Stimulated activated CD4-positive, alpha-beta T cell treated with anti-CD3 and anti-CD28 coated beads, Interleukin-2, amount 100 ng/mL, for 24 hours (primary cell): ENCODE data around the gene SLC5A6.

Experiments used
- DNase-seq, 2 donors: peaks; one replicate each; pipeline ENCODE4 v3.0.0-alpha.2; 2020

SLC5A6 gene

GRCh38 chr2:27236136-27236535, 24.1 kb upstream of the SLC5A6 start:
- DNase-seq = no peak

DNA sequence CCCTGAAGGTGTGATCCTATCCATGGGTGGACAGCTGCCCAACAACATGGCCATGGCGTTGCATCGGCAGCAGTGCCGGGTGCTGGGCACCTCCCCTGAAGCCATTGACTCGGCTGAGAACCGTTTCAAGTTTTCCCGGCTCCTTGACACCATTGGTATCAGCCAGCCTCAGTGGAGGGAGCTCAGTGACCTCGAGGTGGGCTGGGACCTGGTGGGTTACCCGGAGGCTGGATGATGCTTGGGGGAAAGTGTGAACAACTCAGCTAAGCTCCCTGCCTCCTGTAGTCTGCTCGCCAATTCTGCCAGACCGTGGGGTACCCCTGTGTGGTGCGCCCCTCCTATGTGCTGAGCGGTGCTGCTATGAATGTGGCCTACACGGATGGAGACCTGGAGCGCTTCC, 21.3 kb upstream of the SLC5A6 start:
- no peak for DNase-seq

DNA sequence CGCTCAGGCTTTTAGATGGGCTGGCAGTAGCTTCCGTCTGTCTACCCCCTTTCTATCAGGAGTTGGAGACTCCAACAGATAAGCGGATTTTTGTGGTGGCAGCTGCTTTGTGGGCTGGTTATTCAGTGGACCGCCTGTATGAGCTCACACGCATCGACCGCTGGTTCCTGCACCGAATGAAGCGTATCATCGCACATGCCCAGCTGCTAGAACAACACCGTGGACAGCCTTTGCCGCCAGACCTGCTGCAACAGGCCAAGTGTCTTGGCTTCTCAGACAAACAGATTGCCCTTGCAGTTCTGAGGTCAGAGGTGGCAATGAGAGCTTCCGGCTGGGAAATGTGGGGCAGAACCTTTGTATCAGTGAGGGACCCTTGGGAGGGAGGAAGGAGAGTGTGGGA, 19.9 kb upstream of the SLC5A6 start:
- no peak for DNase-seq

DNA sequence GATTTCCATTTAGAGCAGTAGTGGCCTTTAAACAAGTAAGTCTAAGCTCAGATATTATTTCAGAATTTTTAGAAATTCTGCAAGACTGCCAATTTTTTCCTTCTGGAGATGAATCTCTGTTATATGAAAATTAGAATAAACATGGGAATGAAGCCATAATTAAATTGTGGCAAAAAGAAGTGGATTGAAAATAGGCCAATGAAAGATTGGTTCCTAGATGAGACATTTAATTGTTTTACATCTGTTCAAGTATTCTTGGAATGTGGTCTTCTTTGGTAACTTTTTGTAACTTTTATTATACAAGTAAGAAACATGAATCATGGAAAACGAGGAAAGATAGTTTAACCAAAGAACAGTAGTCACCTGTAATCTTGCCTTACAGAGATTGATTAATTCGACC, 15.4 kb upstream of the SLC5A6 start:
- no peak for DNase-seq

GRCh38 chr2:27225526-27225925, 13.5 kb upstream of the SLC5A6 start:
- DNase-seq = no peak

DNA sequence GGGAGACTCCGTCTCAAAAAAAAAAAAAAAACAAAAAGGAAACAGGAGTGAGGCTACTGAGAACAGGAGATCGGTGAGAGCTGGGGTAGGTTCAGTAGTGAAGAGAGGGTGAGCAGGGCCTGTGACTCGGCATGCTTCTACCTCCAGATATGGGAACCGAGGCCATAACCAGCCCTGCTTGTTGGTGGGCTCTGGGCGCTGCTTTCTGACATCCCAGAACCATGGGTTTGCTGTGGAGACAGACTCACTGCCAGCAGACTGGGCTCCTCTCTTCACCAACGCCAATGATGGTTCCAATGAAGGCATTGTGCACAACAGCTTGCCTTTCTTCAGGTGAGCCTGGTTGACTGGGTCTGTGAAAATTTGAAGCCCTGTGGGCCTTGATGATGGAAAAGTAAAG, 11.3 kb upstream of the SLC5A6 start:
- DNase-seq = no peak

DNA sequence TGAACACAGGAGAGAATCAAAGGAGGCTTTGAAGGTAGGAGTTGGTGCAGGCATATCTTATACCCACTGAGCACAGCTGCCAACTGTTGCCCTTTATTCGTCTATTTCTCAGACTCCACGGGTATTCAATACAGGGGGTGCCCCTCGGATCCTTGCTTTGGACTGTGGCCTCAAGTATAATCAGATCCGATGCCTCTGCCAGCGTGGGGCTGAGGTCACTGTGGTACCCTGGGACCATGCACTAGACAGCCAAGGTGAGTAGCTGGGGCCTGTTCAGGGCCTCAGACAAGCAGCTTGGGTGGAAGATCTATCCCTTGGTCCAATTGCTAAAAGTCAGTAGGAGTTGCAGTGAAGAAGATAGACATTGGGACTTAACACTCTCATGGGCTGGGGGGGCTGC, 10.3 kb upstream of the SLC5A6 start:
- no peak for DNase-seq

GRCh38 chr2:27221166-27221565, 9.1 kb upstream of the SLC5A6 start:
- DNase-seq = no peak

- no peak for DNase-seq
Observed at GRCh38 chr2:27220091-27220490, 8.0 kb upstream of the SLC5A6 start.

GRCh38 chr2:27219091-27219490, 7.0 kb upstream of the SLC5A6 start:
- DNase-seq = no peak

DNA sequence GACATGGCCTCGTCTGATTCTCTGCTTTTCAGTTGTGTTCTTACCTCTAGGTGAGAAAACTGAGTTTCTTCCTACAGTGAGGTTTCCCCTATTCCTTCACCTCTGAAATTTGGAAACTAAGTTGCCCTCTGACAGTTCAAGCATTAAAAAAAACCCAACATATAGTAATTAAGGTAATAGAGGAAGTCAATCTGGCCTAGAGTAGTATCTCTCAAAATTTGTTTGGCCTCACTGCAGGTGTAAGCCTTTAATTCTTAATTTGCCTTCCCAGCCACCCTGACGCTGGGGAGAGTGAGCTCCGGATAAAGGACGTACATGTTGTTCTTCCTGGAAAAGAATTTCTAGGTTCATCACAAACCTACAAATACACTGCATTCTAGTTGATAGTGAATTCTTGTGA, 6.5 kb upstream of the SLC5A6 start:
- no peak for DNase-seq

- DNase-seq = peak; percentile 92 to 95
Observed at GRCh38 chr2:27217173-27218121, 5.4 kb upstream of the SLC5A6 start, which contains the start of gene CAD. TSS of gene CAD (plus strand) at chr2:27217369. CDS start at chr2:27217552, 183 bp downstream.

DNA sequence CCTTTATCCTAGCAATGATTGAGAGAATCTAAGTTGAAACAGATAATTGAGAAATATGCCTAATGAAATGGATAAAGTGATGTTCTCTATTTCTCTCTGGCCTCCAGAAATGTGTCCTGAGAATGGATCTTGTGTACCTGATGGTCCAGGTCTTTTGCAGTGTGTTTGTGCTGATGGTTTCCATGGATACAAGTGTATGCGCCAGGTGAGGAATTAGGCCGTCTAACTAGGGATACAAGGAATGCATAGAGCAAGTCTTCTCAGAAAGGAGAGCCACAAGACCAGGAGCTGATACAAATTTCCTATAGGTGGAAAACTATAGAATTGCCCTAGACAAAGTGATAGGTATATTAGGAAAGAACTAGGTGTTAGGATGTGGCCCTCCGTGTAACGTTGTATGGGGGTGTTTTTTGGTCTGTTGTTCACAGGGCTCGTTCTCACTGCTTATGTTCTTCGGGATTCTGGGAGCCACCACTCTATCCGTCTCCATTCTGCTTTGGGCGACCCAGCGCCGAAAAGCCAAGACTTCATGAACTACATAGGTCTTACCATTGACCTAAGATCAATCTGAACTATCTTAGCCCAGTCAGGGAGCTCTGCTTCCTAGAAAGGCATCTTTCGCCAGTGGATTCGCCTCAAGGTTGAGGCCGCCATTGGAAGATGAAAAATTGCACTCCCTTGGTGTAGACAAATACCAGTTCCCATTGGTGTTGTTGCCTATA, 4.5 kb upstream of the SLC5A6 start:
- no peak for DNase-seq

DNA sequence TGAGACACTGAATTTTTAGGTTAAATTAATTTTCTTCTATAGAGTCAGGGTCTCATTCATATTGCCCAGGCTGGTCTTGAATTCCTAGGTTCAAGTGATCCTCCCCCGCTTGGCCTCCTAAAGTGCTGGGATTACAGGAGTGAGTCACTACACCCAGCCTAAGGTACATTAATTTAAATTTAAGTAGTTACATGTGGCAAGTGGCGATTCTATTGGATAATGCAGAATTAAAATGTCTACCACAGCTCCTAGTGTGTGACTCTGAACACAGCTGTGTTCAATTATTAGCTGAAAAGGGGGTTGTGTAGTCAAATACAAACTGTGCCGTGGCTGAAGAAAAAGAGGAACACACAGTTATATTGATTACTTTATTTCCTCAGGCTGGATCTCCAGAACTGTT, 2.9 kb upstream of the SLC5A6 start:
- no peak for DNase-seq

- no peak for DNase-seq
Observed at GRCh38 chr2:27212626-27213471, 781 bp upstream of the SLC5A6 start.

- DNase-seq = peak in 1 of 2 donors; percentile 23
Observed at GRCh38 chr2:27211241-27211942, 676 bp downstream of the SLC5A6 start.

GRCh38 chr2:27209621-27210401, 2.3 kb downstream of the SLC5A6 start:
- DNase-seq = no peak

GRCh38 chr2:27208486-27209050, 3.5 kb downstream of the SLC5A6 start:
- DNase-seq = no peak

DNA sequence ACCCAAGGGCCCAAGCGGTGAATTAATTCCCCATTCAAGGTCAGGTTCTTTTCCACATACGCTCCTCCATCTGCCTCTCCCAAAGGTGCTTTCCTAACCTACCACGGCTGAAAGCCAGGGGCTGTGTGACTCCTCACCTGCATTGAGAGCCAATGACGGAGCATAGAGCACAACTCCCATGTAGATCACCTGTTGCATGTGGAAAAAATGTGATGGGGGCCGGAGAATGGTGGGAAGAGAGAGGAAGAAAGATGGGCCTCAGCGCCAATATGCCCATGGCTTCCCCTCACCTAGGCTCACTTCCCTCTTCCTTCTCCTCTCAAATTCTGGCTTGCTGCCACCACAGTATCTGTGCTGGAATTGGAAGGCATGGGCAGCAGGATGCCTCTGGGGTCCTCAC, 5.7 kb downstream of the SLC5A6 start:
- no peak for DNase-seq

- no peak for DNase-seq
Observed at GRCh38 chr2:27205206-27205605, 6.9 kb downstream of the SLC5A6 start.

DNA sequence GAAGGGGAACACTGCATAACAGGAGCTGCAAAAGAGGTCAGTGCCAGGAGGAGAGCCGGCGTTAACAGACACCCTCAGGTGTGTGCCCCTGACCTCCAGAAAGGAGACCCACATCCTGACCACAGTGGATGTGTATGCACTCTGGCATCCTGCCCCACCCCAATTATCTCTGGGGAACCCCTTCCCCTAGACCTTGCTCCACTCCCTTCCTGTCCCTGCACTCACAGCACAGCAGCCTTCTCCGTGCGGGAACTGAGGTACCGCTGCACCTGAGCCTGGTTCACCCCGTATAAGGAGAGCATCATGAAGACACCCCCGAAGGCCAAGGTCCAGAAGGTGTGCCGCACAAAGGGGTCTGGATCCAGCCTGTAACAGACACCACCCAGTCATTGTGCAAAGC, 7.5 kb downstream of the SLC5A6 start:
- no peak for DNase-seq
